Measurements from ENCODE around the gene ZNF385C. TPM values are rescaled to one million over a fixed set of nuclear protein-coding genes. Genes with fewer than 3 reads are reported as not detected.
A peak's percentile ranks its signal among the peaks of the same experiment; 100 is the strongest.

Gene ZNF385C
- total RNA-seq, 1 experiment from 2014 or later, result 1.1 TPM

GRCh38 chr17:41988418-41988817 is 109.9 kb downstream of the ZNF385C start (continued):
- no peak for TF ChIP-seq EZH2phosphoT487 (IDR thresholded peaks at IDR 0.05; ENCODE audit: borderline replicate concordance)
- TF ChIP-seq, protein P1, sequence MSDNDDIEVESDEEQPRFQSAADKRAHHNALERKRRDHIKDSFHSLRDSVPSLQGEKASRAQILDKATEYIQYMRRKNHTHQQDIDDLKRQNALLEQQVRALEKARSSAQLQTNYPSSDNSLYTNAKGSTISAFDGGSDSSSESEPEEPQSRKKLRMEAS (IDR thresholded peaks at IDR 0.05), result no peak

DNA sequence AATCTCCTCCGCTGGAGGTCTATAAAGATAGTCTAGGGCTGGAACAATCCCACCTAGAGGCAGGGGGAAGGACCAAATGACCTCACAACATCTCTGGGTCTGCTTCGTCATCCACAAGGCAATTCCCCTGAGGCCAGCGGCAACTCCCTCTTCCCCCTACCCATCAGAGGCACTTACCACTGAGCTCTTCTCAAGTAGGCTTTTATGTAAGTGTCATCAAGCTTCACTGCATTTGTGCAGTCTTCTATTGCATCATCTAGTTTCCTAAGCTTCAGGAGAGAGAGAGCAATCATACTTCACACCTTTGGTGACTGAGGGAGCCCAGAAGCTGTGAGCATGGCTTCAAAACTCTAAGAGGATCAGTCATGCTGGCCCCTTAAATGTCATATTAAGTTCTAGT is 110.6 kb downstream of the ZNF385C start:
- intact Hi-C loops (cut with micrococcal nuclease), result no loop called here
- Histone ChIP-seq H4K20me1 (ENCODE audit: insufficient read depth) (no peaks in the 10 kb centered on the region), H3K4me3 (replicated peaks in 1 of 2; ENCODE audit: low read depth in 1 of 2, low read length in 2 of 2) (no peak overlapping the region), H3K27me3 (ENCODE audit: insufficient read depth, low read length) (no peaks in the 10 kb centered on the region), H3K4me2 (ENCODE audit: low read length) (no peak overlapping the region), H3K9ac (ENCODE audit: low read length) (no peak overlapping the region), H3K27ac (ENCODE audit: low read depth, low read length) (no peak overlapping the region), H3K9me2 (ENCODE audit: insufficient read depth) (no peaks in the 10 kb centered on the region), H3K79me2 (ENCODE audit: insufficient read depth, low read length) (peaks cover 11% of the 10 kb centered on the region), H3K9me3 (ENCODE audit: control insufficient read depth in 1 of 2, insufficient read depth in 1 of 2, low read depth in 1 of 2, low read length in 2 of 2) (no peaks in the 10 kb centered on the region), H2AFZ (ENCODE audit: low read depth, low read length, poor library complexity, severe bottlenecking) (no peak overlapping the region), H3K36me3 (ENCODE audit: control insufficient read depth in 1 of 2, insufficient read depth in 2 of 2, low read length in 2 of 2) (peaks cover 58 to 64% of the 10 kb centered on the region in 2 experiments; a peak in 3 of 4 replicates), H3K4me1 (ENCODE audit: control insufficient read depth in 1 of 2, insufficient read depth in 2 of 2, low read length in 2 of 2) (no peaks in the 10 kb centered on the region)
- POLR2A ChIA-PET, result no interaction called here
- DNase-seq (ENCODE audit: low read depth, low spot score) (no peak), ATAC-seq (no peak)
- CTCF ChIA-PET, result no interaction called here
- no TSS peak for BruUV-seq (replicated peaks)
- TF ChIP-seq SIN3A (IDR thresholded peaks at IDR 0.05; ENCODE audit: low read depth), result no peak
- TF ChIP-seq SRF (IDR thresholded peaks at IDR 0.05; ENCODE audit: low read depth), result no peak
- no peak for TF ChIP-seq ELF1 (IDR thresholded peaks at IDR 0.05; ENCODE audit: borderline replicate concordance, low read depth)
- TF ChIP-seq POLR2A (IDR thresholded peaks at IDR 0.05; ENCODE audit: borderline replicate concordance, extremely low read depth, insufficient read depth, insufficient read length), result no peak
- TF ChIP-seq EGR1 (IDR thresholded peaks at IDR 0.05; ENCODE audit: low read depth), result no peak
- no peak for TF ChIP-seq CEBPB (IDR thresholded peaks at IDR 0.05; ENCODE audit: low read depth)
- TF ChIP-seq FOSL1 (IDR thresholded peaks at IDR 0.05; ENCODE audit: low read depth), result no peak
- RAD21 ChIA-PET (ENCODE audit: low non-redundant PET in 1 of 2, low total read pairs in 2 of 2, uncharacterized antibody in 2 of 2, unreplicated experiment in 2 of 2), result no interaction called here

GRCh38 chr17:41986634-41987033 is 111.6 kb downstream of the ZNF385C start:
- Histone ChIP-seq H3K4me3 (replicated peaks in 1 of 2; ENCODE audit: low read depth in 1 of 2, low read length in 2 of 2) (no peak overlapping the region), H3K9me2 (ENCODE audit: insufficient read depth) (no peaks in the 10 kb centered on the region), H3K36me3 (ENCODE audit: control insufficient read depth in 1 of 2, insufficient read depth in 2 of 2, low read length in 2 of 2) (peaks cover 62 to 69% of the 10 kb centered on the region in 2 experiments), H3K4me1 (ENCODE audit: control insufficient read depth in 1 of 2, insufficient read depth in 2 of 2, low read length in 2 of 2) (no peaks in the 10 kb centered on the region), H3K9ac (ENCODE audit: low read length) (no peak overlapping the region), H3K4me2 (ENCODE audit: low read length) (no peak overlapping the region), H3K27ac (ENCODE audit: low read depth, low read length) (no peak overlapping the region), H3K27me3 (ENCODE audit: insufficient read depth, low read length) (no peaks in the 10 kb centered on the region), H4K20me1 (ENCODE audit: insufficient read depth) (no peaks in the 10 kb centered on the region), H2AFZ (ENCODE audit: low read depth, low read length, poor library complexity, severe bottlenecking) (no peak overlapping the region), H3K9me3 (ENCODE audit: control insufficient read depth in 1 of 2, insufficient read depth in 1 of 2, low read depth in 1 of 2, low read length in 2 of 2) (no peaks in the 10 kb centered on the region), H3K79me2 (ENCODE audit: insufficient read depth, low read length) (peaks cover 11% of the 10 kb centered on the region)
- ATAC-seq (no peak), DNase-seq (ENCODE audit: low read depth, low spot score) (no peak)
- RAD21 ChIA-PET (ENCODE audit: low non-redundant PET in 1 of 2, low total read pairs in 2 of 2, uncharacterized antibody in 2 of 2, unreplicated experiment in 2 of 2), result no interaction called here
- no peak for TF ChIP-seq ZNF274 (IDR thresholded peaks at IDR 0.05; ENCODE audit: low read depth, low read length)
- TF ChIP-seq YY1 (IDR thresholded peaks at IDR 0.05; ENCODE audit: extremely low read depth, insufficient replicate concordance, low read depth, low read length), result no peak
- TF ChIP-seq TCF7L2 (IDR thresholded peaks at IDR 0.05; ENCODE audit: borderline replicate concordance, extremely low read depth, insufficient read depth, insufficient read length), result no peak
- intact Hi-C loops (cut with micrococcal nuclease), result no loop called here
- CTCF ChIA-PET, result no interaction called here
- POLR2A ChIA-PET, result no interaction called here
- BruUV-seq (replicated peaks), result TSS peak; percentile 2
